C4-2B (cell line): Measurements from ENCODE around the gene RGS9.

Source experiments
- ZFX ChIP-seq: fragments of 450-650 bp; IDR thresholded peaks from 2 replicates; pipeline ENCODE4 v1.6.1; 2017
- TF ChIP-seq, protein P1 (sequence below): fragments of 450-650 bp; conservative IDR thresholded peaks from 2 replicates; pipeline ENCODE4 v1.5.1; 2017; ENCODE audit warnings: mild to moderate bottlenecking

- TF ChIP-seq, protein P1, sequence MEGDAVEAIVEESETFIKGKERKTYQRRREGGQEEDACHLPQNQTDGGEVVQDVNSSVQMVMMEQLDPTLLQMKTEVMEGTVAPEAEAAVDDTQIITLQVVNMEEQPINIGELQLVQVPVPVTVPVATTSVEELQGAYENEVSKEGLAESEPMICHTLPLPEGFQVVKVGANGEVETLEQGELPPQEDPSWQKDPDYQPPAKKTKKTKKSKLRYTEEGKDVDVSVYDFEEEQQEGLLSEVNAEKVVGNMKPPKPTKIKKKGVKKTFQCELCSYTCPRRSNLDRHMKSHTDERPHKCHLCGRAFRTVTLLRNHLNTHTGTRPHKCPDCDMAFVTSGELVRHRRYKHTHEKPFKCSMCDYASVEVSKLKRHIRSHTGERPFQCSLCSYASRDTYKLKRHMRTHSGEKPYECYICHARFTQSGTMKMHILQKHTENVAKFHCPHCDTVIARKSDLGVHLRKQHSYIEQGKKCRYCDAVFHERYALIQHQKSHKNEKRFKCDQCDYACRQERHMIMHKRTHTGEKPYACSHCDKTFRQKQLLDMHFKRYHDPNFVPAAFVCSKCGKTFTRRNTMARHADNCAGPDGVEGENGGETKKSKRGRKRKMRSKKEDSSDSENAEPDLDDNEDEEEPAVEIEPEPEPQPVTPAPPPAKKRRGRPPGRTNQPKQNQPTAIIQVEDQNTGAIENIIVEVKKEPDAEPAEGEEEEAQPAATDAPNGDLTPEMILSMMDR = peak; percentile 100
- TF ChIP-seq ZFX = no peak
These were observed at the start of gene RGS9 for GRCh38 chr17:65137021-65137939.
